AG04450 (cell line): ENCODE measurements around the gene NAP1L4. TPM values are rescaled to one million over a fixed set of nuclear protein-coding genes. Genes with fewer than 3 reads are reported as not detected.

ENCODE experiments used
- CTCF ChIA-PET: fragments of 300-600, 350-600 bp; formaldehyde crosslinking; extraction: SDS; loops from one replicate; lab custom pipeline; 2022; ENCODE audit warnings: antibody characterized with exemption, inconsistent platforms; lab: Charles Lee
- POLR2A ChIA-PET: fragments of 350-600 bp; formaldehyde crosslinking; extraction: SDS; loops from one replicate; lab custom pipeline; 2021; ENCODE audit warnings: antibody characterized with exemption, inconsistent platforms; lab: Yijun Ruan, JAX
- DNase-seq: peaks from one replicate; pipeline ENCODE4 v3.0.0-alpha.2; 2011; ENCODE audit warnings: low read depth, low spot score
- H3K27ac ChIP-seq: one replicate; pipeline ENCODE4 v1.5.1; 2012; ENCODE audit warnings: low read depth, low read length, control low read depth
- H3K27me3 ChIP-seq: one replicate; pipeline ENCODE4 v1.6.0; 2012; ENCODE audit warnings: low read length; ENCODE audit not compliant: control insufficient read depth, insufficient read depth
- H3K4me3 ChIP-seq: 2 replicates; pipeline ENCODE4 v1.5.1; 2011; ENCODE audit warnings: mild to moderate bottlenecking, low read depth, low read length, control low read depth
- H3K9me3 ChIP-seq: 2 replicates; pipeline ENCODE4 v1.5.1; 2012; ENCODE audit warnings: low read length; ENCODE audit not compliant: control insufficient read depth, insufficient read depth
- polyA plus RNA-seq: library from polyadenylated mRNA; depleted of rRNA; stranded (reverse); fragments of >200 nt; gene quantifications from 2 replicates; pipeline ENCODE4 v1.2.3, GENCODE V29; 2011
- TF ChIP-seq, protein P1 (sequence below): IDR thresholded peaks from 2 replicates; pipeline ENCODE4 v1.5.1; 2011; ENCODE audit warnings: low read depth, low read length, control low read depth, inconsistent platforms

Gene NAP1L4
- polyA plus RNA-seq, 1 experiment = 107 TPM

DNA sequence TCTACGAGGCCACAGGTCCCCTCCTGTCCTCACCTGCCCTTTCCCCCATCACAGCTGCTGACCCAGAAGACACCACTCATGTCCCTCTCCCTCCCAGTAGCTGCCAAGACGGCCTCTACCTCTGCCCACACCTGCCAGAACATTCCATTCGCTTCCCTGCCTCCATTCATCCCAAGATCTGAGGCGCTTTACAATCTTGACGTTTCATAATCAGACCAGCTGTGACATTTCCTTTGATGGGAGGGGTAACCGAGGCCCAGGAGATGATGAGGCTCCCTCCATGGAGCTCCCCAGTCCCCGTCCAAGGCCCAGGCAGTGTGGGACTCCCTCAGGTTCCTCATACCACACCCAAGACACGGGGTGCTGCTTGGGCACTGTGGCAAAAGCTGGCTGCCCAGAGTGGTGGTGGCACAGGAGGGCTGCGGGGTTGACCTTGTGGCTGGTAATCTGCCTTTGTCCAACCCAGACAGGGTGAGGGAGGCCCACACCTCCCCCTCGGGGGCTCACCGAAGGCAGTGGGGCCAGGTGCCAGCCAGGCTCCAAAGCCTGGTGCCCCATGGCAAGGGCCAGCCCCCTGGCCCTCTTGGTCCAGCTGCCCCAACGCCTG, 80.2 kb downstream of the NAP1L4 start:
- DNase-seq = no peak
- Histone ChIP-seq H3K9me3 (no peaks in the 10 kb centered on the region; the same call in 1 of the 2 replicates), H3K4me3 (no peak overlapping the region), H3K27me3 (no peaks in the 10 kb centered on the region), H3K27ac (no peak overlapping the region)
- TF ChIP-seq, protein P1, sequence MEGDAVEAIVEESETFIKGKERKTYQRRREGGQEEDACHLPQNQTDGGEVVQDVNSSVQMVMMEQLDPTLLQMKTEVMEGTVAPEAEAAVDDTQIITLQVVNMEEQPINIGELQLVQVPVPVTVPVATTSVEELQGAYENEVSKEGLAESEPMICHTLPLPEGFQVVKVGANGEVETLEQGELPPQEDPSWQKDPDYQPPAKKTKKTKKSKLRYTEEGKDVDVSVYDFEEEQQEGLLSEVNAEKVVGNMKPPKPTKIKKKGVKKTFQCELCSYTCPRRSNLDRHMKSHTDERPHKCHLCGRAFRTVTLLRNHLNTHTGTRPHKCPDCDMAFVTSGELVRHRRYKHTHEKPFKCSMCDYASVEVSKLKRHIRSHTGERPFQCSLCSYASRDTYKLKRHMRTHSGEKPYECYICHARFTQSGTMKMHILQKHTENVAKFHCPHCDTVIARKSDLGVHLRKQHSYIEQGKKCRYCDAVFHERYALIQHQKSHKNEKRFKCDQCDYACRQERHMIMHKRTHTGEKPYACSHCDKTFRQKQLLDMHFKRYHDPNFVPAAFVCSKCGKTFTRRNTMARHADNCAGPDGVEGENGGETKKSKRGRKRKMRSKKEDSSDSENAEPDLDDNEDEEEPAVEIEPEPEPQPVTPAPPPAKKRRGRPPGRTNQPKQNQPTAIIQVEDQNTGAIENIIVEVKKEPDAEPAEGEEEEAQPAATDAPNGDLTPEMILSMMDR = no peak
- ChIA-PET POLR2A (interaction anchor here (1.0 to 1.2 kb wide), 2 partner anchors 9 to 17 kb away, joined by 3 to 5 read pairs; partner anchors contain the start of gene PHLDA2), CTCF (interaction anchor here (0.6 to 1.2 kb wide), 2 partner anchors 35 to 380 kb away, joined by 3 read pairs; no protein-coding TSS in a partner anchor)

DNA sequence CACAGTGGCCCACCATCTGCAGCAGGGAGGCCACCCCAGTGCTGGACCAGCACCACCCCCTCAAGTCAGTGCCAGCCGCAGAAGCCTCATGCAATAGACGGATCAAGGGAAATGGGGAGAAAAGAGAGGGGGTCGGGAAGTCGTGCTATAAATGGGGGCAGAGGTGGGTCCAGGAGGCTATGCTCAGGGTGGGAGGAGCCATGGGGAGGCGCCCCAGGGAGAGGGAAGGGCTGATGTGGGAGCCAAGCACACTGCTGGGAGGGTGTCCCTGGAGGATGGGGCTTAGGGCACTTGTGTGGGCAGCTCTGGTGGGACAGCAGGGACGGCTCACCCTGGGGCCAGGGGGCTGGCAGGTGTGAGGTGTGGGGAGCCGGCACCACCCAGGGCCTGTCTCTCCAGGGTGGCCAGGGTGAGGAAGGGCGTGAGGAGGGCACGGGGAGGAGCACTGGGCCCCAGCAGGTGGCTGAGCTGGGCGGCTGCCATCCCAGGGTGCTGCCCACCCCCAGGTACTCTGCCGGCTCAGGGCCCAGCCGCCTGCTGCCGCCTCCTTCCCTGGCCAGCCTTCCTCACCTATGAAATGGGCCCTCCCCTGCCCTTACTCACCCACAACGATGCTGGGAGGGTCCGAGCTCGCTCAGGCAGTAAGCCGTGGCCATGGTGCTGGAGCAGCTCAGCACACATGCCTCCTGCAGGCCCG, 80.9 kb downstream of the NAP1L4 start:
- TF ChIP-seq, protein P1 = no peak
- no peaks in the 10 kb centered on the region; the same call in 1 of the 2 replicates for H3K9me3 ChIP-seq
- no peaks in the 10 kb centered on the region for H3K27me3 ChIP-seq
- ChIA-PET CTCF (interaction anchor here (0.6 to 1.2 kb wide), 2 partner anchors 36 to 380 kb away, joined by 3 read pairs; no protein-coding TSS in a partner anchor), POLR2A (interaction anchor here (1.0 to 1.2 kb wide), 2 partner anchors 8 to 18 kb away, joined by 3 to 5 read pairs; partner anchors contain the start of gene PHLDA2)
- H3K27ac ChIP-seq = no peak overlapping the region
- DNase-seq = no peak
- no peak overlapping the region for H3K4me3 ChIP-seq

DNA sequence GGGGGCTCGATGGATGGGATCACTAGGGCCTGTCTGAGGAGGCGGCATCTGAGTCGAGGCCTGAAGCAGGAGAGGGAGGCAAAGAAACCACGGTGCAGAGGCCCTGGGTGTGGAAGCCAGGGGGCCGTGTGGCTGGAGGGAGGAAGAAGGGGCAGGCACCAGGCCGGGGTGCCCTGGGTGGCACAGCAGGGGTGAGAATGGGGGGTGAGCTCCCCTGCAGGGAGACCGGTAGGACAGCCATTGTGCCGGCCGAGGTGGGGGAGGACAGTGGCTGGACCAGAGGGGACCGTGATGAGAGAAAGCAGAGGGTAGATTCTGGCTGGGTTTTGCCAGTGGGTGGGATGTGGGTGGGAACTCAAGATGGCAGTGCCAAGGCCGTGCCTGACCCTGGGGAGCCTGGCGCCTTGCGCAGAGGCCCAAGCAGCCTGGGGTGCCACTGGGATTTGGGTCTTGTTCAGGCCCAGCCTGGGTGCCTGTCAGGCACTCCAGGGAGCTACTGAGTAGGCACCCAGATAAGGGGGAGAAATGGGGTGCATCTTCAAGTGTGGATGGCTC, 81.7 kb downstream of the NAP1L4 start:
- Histone ChIP-seq H3K9me3 (no peaks in the 10 kb centered on the region; the same call in 1 of the 2 replicates), H3K4me3 (no peak overlapping the region), H3K27me3 (no peaks in the 10 kb centered on the region), H3K27ac (no peak overlapping the region)
- ChIA-PET CTCF (no interaction called here), POLR2A (no interaction called here)
- TF ChIP-seq, protein P1 = no peak
- DNase-seq = no peak

DNA sequence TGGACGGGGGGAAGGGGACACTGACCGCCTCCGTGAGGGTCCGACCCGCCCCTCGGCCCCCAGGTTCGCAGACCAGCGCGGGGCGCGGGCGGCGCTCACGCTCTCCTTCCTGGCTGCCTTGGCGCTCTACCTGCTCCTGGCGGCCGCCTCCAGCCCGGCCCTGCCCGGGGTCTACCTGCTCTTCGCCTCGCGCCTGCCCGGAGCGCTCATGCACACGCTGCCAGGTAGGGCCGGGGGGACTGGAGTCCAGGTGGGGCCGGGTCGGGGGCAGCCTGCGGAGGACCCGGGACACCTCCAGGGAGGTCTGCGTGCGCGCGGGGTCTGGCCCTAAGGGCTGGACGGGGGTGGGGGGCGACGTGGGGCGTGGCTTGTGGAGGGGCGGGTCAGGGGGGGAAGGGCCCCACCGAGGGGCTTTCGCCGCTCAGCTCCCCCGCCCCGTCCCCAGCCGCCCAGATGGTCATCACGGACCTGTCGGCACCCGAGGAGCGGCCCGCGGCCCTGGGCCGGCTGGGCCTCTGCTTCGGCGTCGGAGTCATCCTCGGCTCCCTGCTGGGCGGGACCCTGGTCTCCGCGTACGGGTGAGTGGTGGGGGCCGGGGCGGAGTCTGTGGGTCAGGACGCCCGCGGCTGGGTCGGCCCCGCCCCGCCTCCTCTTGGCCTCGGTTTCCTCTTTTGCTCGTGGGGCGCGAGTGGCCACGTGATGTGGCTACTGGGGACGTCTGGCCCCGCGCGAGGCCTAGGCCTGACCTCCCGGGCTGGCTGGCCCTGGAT, 82.8 kb downstream of the NAP1L4 start:
- DNase-seq = no peak
- ChIA-PET CTCF (no interaction called here), POLR2A (no interaction called here)
- H3K9me3 ChIP-seq = peaks cover 4% of the 10 kb centered on the region; the same call in 1 of the 2 replicates
- no peaks in the 10 kb centered on the region for H3K27me3 ChIP-seq
- H3K27ac ChIP-seq = no peak overlapping the region
- TF ChIP-seq, protein P1 = no peak
- no peak overlapping the region for H3K4me3 ChIP-seq
